GM12872 (cell line): ENCODE data around the gene IER5L.

Experiments
- CTCF ChIP-seq: IDR thresholded peaks from 3 replicates; pipeline ENCODE4 v1.5.1; 2011; ENCODE audit warnings: low read depth, mild to moderate bottlenecking, low read length, moderate library complexity; ENCODE audit not compliant: insufficient read depth

Gene IER5L

GRCh38 chr9:129209580-129209979 lies 31.5 kb upstream of the IER5L start:
- no peak for TF ChIP-seq CTCF

- no peak for TF ChIP-seq CTCF
Measured at GRCh38 chr9:129209109-129209508, 31.0 kb upstream of the IER5L start.

GRCh38 chr9:129208207-129209032 lies 30.4 kb upstream of the IER5L start:
- TF ChIP-seq CTCF: no peak

GRCh38 chr9:129206905-129207304 lies 28.8 kb upstream of the IER5L start:
- no peak for TF ChIP-seq CTCF

GRCh38 chr9:129206401-129206800 lies 28.3 kb upstream of the IER5L start:
- TF ChIP-seq CTCF: no peak

- no peak for TF ChIP-seq CTCF
Measured at GRCh38 chr9:129204840-129205239, 26.8 kb upstream of the IER5L start.

- no peak for TF ChIP-seq CTCF
Measured at GRCh38 chr9:129203556-129203909, 25.5 kb upstream of the IER5L start.
